Neural progenitor cell (in vitro differentiated cells): ENCODE results near the gene RGS9. TPM values are rescaled to one million over a fixed set of nuclear protein-coding genes. Genes with fewer than 3 reads are reported as not detected.
"Not testable (repeated sequence)": the region's sequence is repeated elsewhere in the genome, so short reads cannot be mapped to it uniquely, and the experiment has no call there.

Experiments used
- DNase-seq: peaks from one replicate; pipeline ENCODE4 v3.0.0-alpha.2; 2016; ENCODE audit warnings: low spot score
- H2AFZ ChIP-seq: fragments of 200-600 bp; sonication (generic); replicated peaks from 2 replicates; pipeline ENCODE4 v1.6.1; 2016; ENCODE audit warnings: antibody characterized with exemption
- H3F3A ChIP-seq: fragments of 200-600 bp; sonication (generic); 2 replicates; pipeline ENCODE4 v1.6.1; 2016; ENCODE audit warnings: antibody characterized with exemption, low read depth
- H3K27ac ChIP-seq: fragments of 200-600 bp; sonication (generic); 2 replicates; pipeline ENCODE4 v1.5.1; 2016; ENCODE audit warnings: mild to moderate bottlenecking
- H3K27me3 ChIP-seq: fragments of 200-600 bp; sonication (generic); 2 replicates; pipeline ENCODE4 v1.6.1; 2016; ENCODE audit warnings: mild to moderate bottlenecking, moderate library complexity
- H3K36me3 ChIP-seq: fragments of 200-600 bp; sonication (generic); 2 replicates; pipeline ENCODE4 v1.5.1; 2016
- H3K4me1 ChIP-seq: fragments of 200-600 bp; sonication (generic); 2 replicates; pipeline ENCODE4 v1.6.1; 2016; ENCODE audit warnings: mixed run types
- H3K4me2 ChIP-seq: fragments of 200-600 bp; sonication (generic); 2 replicates; pipeline ENCODE4 v1.6.1; 2016
- H3K4me3 ChIP-seq: fragments of 200-600 bp; sonication (generic); 2 replicates; pipeline ENCODE4 v1.5.1; 2016
- H3K79me2 ChIP-seq: fragments of 200-600 bp; sonication (generic); 2 replicates; pipeline ENCODE4 v1.6.1; 2016; ENCODE audit warnings: low read depth
- H3K9ac ChIP-seq: fragments of 200-600 bp; sonication (generic); 2 replicates; pipeline ENCODE4 v1.6.1; 2016
- H3K9me3 ChIP-seq: fragments of 200-600 bp; sonication (generic); 2 replicates; pipeline ENCODE4 v1.5.1; 2016; ENCODE audit warnings: low read depth
- H4K20me1 ChIP-seq: fragments of 200-600 bp; sonication (generic); 2 replicates; pipeline ENCODE4 v1.6.1; 2016; ENCODE audit warnings: low read depth
- H3K27ac Mint-ChIP-seq: 3 replicates; pipeline ENCODE4 v1.8.0; 2021; ENCODE audit warnings: mixed read lengths
- H3K27me3 Mint-ChIP-seq: 2 replicates; pipeline ENCODE4 v1.8.0; 2022; ENCODE audit warnings: low read depth, mild to moderate bottlenecking, inconsistent platforms, moderate library complexity, mixed read lengths; ENCODE audit not compliant: insufficient read depth
- H3K36me3 Mint-ChIP-seq: 3 replicates; pipeline ENCODE4 v1.8.0; 2021; ENCODE audit warnings: mixed read lengths
- H3K4me1 Mint-ChIP-seq: 3 replicates; pipeline ENCODE4 v1.8.0; 2021; ENCODE audit warnings: mixed read lengths
- H3K4me3 Mint-ChIP-seq: 3 replicates; pipeline ENCODE4 v1.8.0; 2021; ENCODE audit warnings: mild to moderate bottlenecking, moderate library complexity, mixed read lengths
- H3K9me3 Mint-ChIP-seq: 3 replicates; pipeline ENCODE4 v1.8.0; 2020; ENCODE audit warnings: mixed read lengths
- CTCF ChIP-seq: fragments of 200-600 bp; sonication (generic); IDR thresholded peaks from 2 replicates; pipeline ENCODE4 v1.5.1; 2017; ENCODE audit warnings: antibody characterized with exemption, mild to moderate bottlenecking
- EZH2 ChIP-seq: fragments of 200-600 bp; sonication (generic); IDR thresholded peaks from 2 replicates; pipeline ENCODE4 v1.6.1; 2017; ENCODE audit warnings: antibody characterized with exemption, mild to moderate bottlenecking, moderate library complexity
- EZH2phosphoT487 ChIP-seq: fragments of 200-600 bp; sonication (generic); IDR thresholded peaks from 2 replicates; pipeline ENCODE4 v1.6.1; 2017; ENCODE audit warnings: antibody characterized with exemption
- total RNA-seq: library from RNA; depleted of rRNA; stranded (reverse); fragments of >200 nt; gene quantifications from 2 replicates; pipeline ENCODE4 v1.2.3, GENCODE V29; 2015; ENCODE audit warnings: low replicate concordance

Gene RGS9
- total RNA-seq, 1 donor from 2014 or later = 7.9 TPM

DNA sequence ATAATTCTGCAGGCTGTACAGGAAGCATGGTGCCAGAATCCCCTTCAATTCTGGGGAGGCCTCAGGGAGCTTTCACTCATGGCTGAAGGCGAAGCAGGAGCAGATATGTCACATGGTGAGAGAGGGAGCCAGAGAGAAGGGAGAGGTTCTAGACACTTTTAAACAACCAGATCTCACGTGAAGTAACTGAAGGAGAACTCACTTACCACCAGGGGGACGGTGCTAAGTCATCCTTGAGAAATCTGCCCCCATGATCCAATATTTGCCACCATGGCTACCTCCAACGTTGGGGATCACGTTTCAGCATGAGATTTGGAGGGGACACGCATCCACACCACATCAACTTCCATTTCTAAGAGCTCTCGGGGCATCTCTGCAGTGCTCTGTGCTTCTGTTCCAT lies 43.2 kb upstream of the RGS9 start:
- Histone ChIP-seq H3K79me2 (no peaks in the 10 kb centered on the region), H3K27ac (no peak overlapping the region), H2AFZ (no peak overlapping the region), H3K4me1 (no peaks in the 10 kb centered on the region), H3K4me3 (no peak overlapping the region), H3K9ac (no peak overlapping the region), H3K27me3 (no peaks in the 10 kb centered on the region), H3F3A (no peaks in the 10 kb centered on the region), H4K20me1 (no peaks in the 10 kb centered on the region), H3K4me2 (no peak overlapping the region), H3K36me3 (no peaks in the 10 kb centered on the region), H3K9me3 (no peaks in the 10 kb centered on the region)
- Mint-ChIP-seq H3K4me1 (no peaks in the 10 kb centered on the region), H3K9me3 (peaks cover 8% of the 10 kb centered on the region), H3K4me3 (no peak overlapping the region), H3K36me3 (peaks cover 4% of the 10 kb centered on the region), H3K27ac (no peak overlapping the region), H3K27me3 (peaks cover 9% of the 10 kb centered on the region)
- TF ChIP-seq EZH2phosphoT487 (no peak), EZH2 (no peak), CTCF (no peak)
- DNase-seq = no peak

- Mint-ChIP-seq H3K27ac (no peak overlapping the region), H3K4me3 (no peak overlapping the region), H3K9me3 (peaks cover 8% of the 10 kb centered on the region), H3K27me3 (peaks cover 9% of the 10 kb centered on the region), H3K36me3 (peaks cover 4% of the 10 kb centered on the region), H3K4me1 (peaks cover 3% of the 10 kb centered on the region)
- TF ChIP-seq EZH2 (no peak), CTCF (no peak), EZH2phosphoT487 (no peak)
- H3K9ac ChIP-seq = no peak overlapping the region
- H3K36me3 ChIP-seq = no peaks in the 10 kb centered on the region
- no peak for DNase-seq
- peaks cover 4% of the 10 kb centered on the region for H3F3A ChIP-seq
- no peaks in the 10 kb centered on the region for H3K4me1 ChIP-seq
- H2AFZ ChIP-seq = no peak overlapping the region
- H3K27me3 ChIP-seq = no peaks in the 10 kb centered on the region
- H3K9me3 ChIP-seq = no peaks in the 10 kb centered on the region
- no peak overlapping the region for H3K4me2 ChIP-seq
- H3K79me2 ChIP-seq = no peaks in the 10 kb centered on the region
- H3K4me3 ChIP-seq = no peak overlapping the region
- H3K27ac ChIP-seq = no peak overlapping the region
- no peaks in the 10 kb centered on the region for H4K20me1 ChIP-seq
Observed at GRCh38 chr17:65095465-65095864, 41.7 kb upstream of the RGS9 start.

- not testable (repeated sequence) for H3K4me3 Mint-ChIP-seq, H3K9me3 Mint-ChIP-seq, H3K27me3 Mint-ChIP-seq, H3K9me3 ChIP-seq, H3K79me2 ChIP-seq, DNase-seq, H2AFZ ChIP-seq, H3K4me3 ChIP-seq, H3K27ac Mint-ChIP-seq, H3K9ac ChIP-seq, H3K36me3 ChIP-seq, H3K27ac ChIP-seq, H3K27me3 ChIP-seq, H3F3A ChIP-seq, H3K36me3 Mint-ChIP-seq, H3K4me2 ChIP-seq, H3K4me1 ChIP-seq, H3K4me1 Mint-ChIP-seq, H4K20me1 ChIP-seq
Observed at GRCh38 chr17:65096382-65096781, 40.8 kb upstream of the RGS9 start.

GRCh38 chr17:65097110-65097509 lies 40.1 kb upstream of the RGS9 start:
- H3K9ac ChIP-seq = no peak overlapping the region
- TF ChIP-seq EZH2phosphoT487 (no peak), EZH2 (no peak), CTCF (no peak)
- H4K20me1 ChIP-seq = no peaks in the 10 kb centered on the region
- H2AFZ ChIP-seq = no peak overlapping the region
- no peak for DNase-seq
- H3K4me3 ChIP-seq = no peak overlapping the region
- H3K9me3 ChIP-seq = no peaks in the 10 kb centered on the region
- H3K4me3 Mint-ChIP-seq = peak overlapping the region; percentile 46
- peaks cover 9% of the 10 kb centered on the region for H3K4me1 Mint-ChIP-seq
- no peaks in the 10 kb centered on the region for H3K36me3 ChIP-seq
- no peak overlapping the region for H3K27ac Mint-ChIP-seq
- peaks cover 8% of the 10 kb centered on the region for H3K9me3 Mint-ChIP-seq
- peaks cover 4% of the 10 kb centered on the region for H3K36me3 Mint-ChIP-seq
- peaks cover 9% of the 10 kb centered on the region for H3K27me3 Mint-ChIP-seq
- H3K79me2 ChIP-seq = no peaks in the 10 kb centered on the region
- peaks cover 4% of the 10 kb centered on the region for H3F3A ChIP-seq
- H3K4me1 ChIP-seq = no peaks in the 10 kb centered on the region
- no peak overlapping the region for H3K4me2 ChIP-seq
- H3K27ac ChIP-seq = no peak overlapping the region
- H3K27me3 ChIP-seq = no peaks in the 10 kb centered on the region
